GM12878 (cell line): ENCODE results near the gene PDZRN3. TPM values are rescaled to one million over a fixed set of nuclear protein-coding genes. Genes with fewer than 3 reads are reported as not detected.
A peak's percentile ranks its signal among the peaks of the same experiment; 100 is the strongest.

Experiments
- ATAC-seq: fragments of 200-7000 bp; cut with Tn5 transposase; 3 replicates; pipeline ENCODE4 v1.9.1; 2020; ENCODE audit warnings: mild to moderate bottlenecking, moderate library complexity
- BruUV-seq: library from RNA; stranded (reverse); fragments of 400-500 nt; replicated peaks from 2 replicates; lab custom pipeline; 2021; lab: Mats Ljungman, UMichigan
- CTCF ChIA-PET: fragments of 300-600 bp; sonication (Branson Sonifier 250); formaldehyde crosslinking; extraction: SDS; loops from one replicate; lab custom pipeline; 2021; ENCODE audit warnings: inconsistent platforms; lab: Yijun Ruan, JAX
- POLR2A ChIA-PET: fragments of 350-600 bp; formaldehyde crosslinking; extraction: SDS; loops from one replicate; lab custom pipeline; 2021; ENCODE audit warnings: inconsistent platforms; lab: Charles Lee
- RAD21 ChIA-PET: fragments of 300-600 bp; sonication (Branson Sonifier 250); formaldehyde crosslinking; loops from one replicate; lab custom pipeline; 2023; ENCODE audit warnings: antibody characterized with exemption; ENCODE audit not compliant: unreplicated experiment; lab: Charles Lee
- SMC1A ChIA-PET: fragments of 300-600 bp; sonication (Branson Sonifier 250); formaldehyde crosslinking; loops from one replicate; lab custom pipeline; 2023; ENCODE audit not compliant: unreplicated experiment, uncharacterized antibody; lab: Charles Lee
- DNase-seq: peaks from one replicate; pipeline ENCODE4 v3.0.0-alpha.2; 2011; ENCODE audit warnings: low read depth, low spot score
- FAIRE-seq: peaks from 3 replicates; lab custom pipeline; 2011; peaks lifted over from hg19 to GRCh38; lab: Jason Lieb, UNC
- H2AFZ ChIP-seq: 2 replicates; pipeline ENCODE4 v1.6.0; 2011; ENCODE audit warnings: low read depth, low read length, control low read depth; ENCODE audit not compliant: control insufficient read depth
- H3K27ac ChIP-seq: 2 replicates; pipeline ENCODE4 v1.5.1; 2011; ENCODE audit warnings: control low read depth; ENCODE audit not compliant: control insufficient read depth, insufficient read depth
- H3K27me3 ChIP-seq, 2 experiments: replicated peaks in 1 of 2; 2 replicates each; pipeline versions ENCODE4 v1.6.0 to v1.6.1; 2011; ENCODE audit warnings: low read length in 1 of 2; ENCODE audit not compliant: control insufficient read depth in 2 of 2, insufficient read depth in 2 of 2
- H3K36me3 ChIP-seq, 2 experiments: 2 replicates each; pipeline ENCODE4 v1.5.1; 2011; ENCODE audit warnings: low read length in 1 of 2; ENCODE audit not compliant: control insufficient read depth in 2 of 2, insufficient read depth in 2 of 2
- H3K4me1 ChIP-seq: 2 replicates; pipeline ENCODE4 v1.6.1; 2011; ENCODE audit warnings: mild to moderate bottlenecking, low read length, moderate library complexity, mixed read lengths; ENCODE audit not compliant: control insufficient read depth, insufficient read depth
- H3K4me2 ChIP-seq: 2 replicates; pipeline ENCODE4 v1.6.0; 2011; ENCODE audit warnings: control low read depth; ENCODE audit not compliant: control insufficient read depth, insufficient read depth
- H3K4me3 ChIP-seq: fragments of 200-600 bp; sonication (generic); 2 replicates; pipeline ENCODE4 v1.5.1; 2016
- H3K79me2 ChIP-seq: 2 replicates; pipeline ENCODE4 v1.6.0; 2011; ENCODE audit warnings: low read length; ENCODE audit not compliant: control insufficient read depth, insufficient read depth
- H3K9ac ChIP-seq: 2 replicates; pipeline ENCODE4 v1.8.0; 2011; ENCODE audit warnings: low read length, control low read depth, mixed read lengths; ENCODE audit not compliant: control insufficient read depth, insufficient read depth
- H3K9me3 ChIP-seq: replicated peaks from 3 replicates; pipeline ENCODE4 v1.5.1; 2011; ENCODE audit warnings: mild to moderate bottlenecking, low read length; ENCODE audit not compliant: control insufficient read depth, insufficient read depth
- H4K20me1 ChIP-seq: 2 replicates; pipeline ENCODE4 v1.6.0; 2011; ENCODE audit not compliant: control insufficient read depth, insufficient read depth
- SUPT20H ChIP-seq: IDR thresholded peaks from 2 replicates; pipeline ENCODE4 v1.6.1; 2011; ENCODE audit warnings: low read depth, mild to moderate bottlenecking, low read length, moderate library complexity, borderline replicate concordance; ENCODE audit not compliant: control insufficient read depth
- WGBS: methylation state at CpG from one replicate; pipeline ENCODE4 v1.1.6; 2016; ENCODE audit warnings: low lambda C conversion rate; ENCODE audit not compliant: insufficient replicate concordance, insufficient coverage; ENCODE audit errors: missing lambda C conversion rate; 5-methylcytosine and 5-hydroxymethylcytosine counted together
- in situ Hi-C: fragments of 300-500 bp; cut with MboI; formaldehyde crosslinking; loops from 9 replicates; pipeline ENCODE4 v1.14.3; 2018; ENCODE audit warnings: mixed read lengths
- intact Hi-C: fragments of 100-400 bp; cut with micrococcal nuclease; formaldehyde crosslinking; loops from one replicate; pipeline ENCODE4 v1.14.2; 2022; ENCODE audit not compliant: unreplicated experiment
- polyA plus RNA-seq, 11 experiments: library from polyadenylated mRNA; depleted of rRNA in 4 of 11; unstranded in 6 of 11; stranded (reverse) in 5 of 11; fragments of >200 nt; fragmentation: Nextera tagmentation in 4 of 11; fragmentation: Illumina TruSeq in 1 of 11; extraction: Ambion mirVana in 4 of 11; extraction: Trizol in 1 of 11; gene quantifications; 1 replicate in 1 of 11; 2 replicates in 10 of 11; pipeline versions ENCODE4 v1.2.1 to v1.2.3, GENCODE V29; 2011 to 2016; ENCODE audit warnings: inconsistent platforms in 2 of 11, missing spikeins in 2 of 11, low read depth in 1 of 11
- total RNA-seq, 4 experiments: library from RNA; depleted of rRNA in 3 of 4; stranded (reverse); fragments of >200 nt in 3 of 4; fragmentation: Illumina TruSeq in 1 of 4; extraction: Trizol in 1 of 4; gene quantifications; 2 replicates each; pipeline versions ENCODE4 v1.2.1 to v1.2.3, GENCODE V29; 2013 to 2021
- TF ChIP-seq, protein P1 (sequence below): fragments of 450-650 bp; formaldehyde crosslinking; IDR thresholded peaks from 2 replicates; pipeline ENCODE4 v1.4.0; 2020; ENCODE audit warnings: mild to moderate bottlenecking, moderate library complexity
- TF ChIP-seq, protein P2 (sequence below): IDR thresholded peaks from 2 replicates; pipeline ENCODE4 v1.6.1; 2011; ENCODE audit warnings: borderline replicate concordance, low read depth, mild to moderate bottlenecking, moderate library complexity, low read length; ENCODE audit not compliant: insufficient read depth, poor library complexity, severe bottlenecking

The PDZRN3 gene
- total and polyA plus RNA-seq, 10 of the 15 experiments (the other 5 are each of a cell fraction or from before 2014, with no cell fraction given): 0.07 to 0.37 (median 0.12) TPM; not detected in 6

DNA sequence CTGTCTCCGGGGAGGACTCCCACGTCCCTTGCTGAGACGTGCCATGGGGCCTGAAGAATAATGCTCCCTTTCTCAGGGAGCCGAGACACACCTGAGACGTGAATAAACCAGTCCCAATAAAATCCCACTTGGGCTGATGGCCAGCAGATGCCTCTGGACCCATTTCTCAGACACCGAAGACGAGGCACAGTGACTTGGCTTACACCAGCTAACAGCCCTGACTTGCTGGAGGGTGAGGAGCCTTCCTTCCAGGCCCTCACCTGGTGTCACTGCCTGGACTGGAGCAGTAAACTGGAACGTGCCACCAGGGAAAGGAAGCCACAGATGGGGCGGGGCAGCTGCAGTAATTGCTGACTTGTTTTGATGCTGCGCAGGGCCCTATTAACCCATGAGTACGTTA lies 189.7 kb downstream of the PDZRN3 start (continued):
- TF ChIP-seq, protein P1, sequence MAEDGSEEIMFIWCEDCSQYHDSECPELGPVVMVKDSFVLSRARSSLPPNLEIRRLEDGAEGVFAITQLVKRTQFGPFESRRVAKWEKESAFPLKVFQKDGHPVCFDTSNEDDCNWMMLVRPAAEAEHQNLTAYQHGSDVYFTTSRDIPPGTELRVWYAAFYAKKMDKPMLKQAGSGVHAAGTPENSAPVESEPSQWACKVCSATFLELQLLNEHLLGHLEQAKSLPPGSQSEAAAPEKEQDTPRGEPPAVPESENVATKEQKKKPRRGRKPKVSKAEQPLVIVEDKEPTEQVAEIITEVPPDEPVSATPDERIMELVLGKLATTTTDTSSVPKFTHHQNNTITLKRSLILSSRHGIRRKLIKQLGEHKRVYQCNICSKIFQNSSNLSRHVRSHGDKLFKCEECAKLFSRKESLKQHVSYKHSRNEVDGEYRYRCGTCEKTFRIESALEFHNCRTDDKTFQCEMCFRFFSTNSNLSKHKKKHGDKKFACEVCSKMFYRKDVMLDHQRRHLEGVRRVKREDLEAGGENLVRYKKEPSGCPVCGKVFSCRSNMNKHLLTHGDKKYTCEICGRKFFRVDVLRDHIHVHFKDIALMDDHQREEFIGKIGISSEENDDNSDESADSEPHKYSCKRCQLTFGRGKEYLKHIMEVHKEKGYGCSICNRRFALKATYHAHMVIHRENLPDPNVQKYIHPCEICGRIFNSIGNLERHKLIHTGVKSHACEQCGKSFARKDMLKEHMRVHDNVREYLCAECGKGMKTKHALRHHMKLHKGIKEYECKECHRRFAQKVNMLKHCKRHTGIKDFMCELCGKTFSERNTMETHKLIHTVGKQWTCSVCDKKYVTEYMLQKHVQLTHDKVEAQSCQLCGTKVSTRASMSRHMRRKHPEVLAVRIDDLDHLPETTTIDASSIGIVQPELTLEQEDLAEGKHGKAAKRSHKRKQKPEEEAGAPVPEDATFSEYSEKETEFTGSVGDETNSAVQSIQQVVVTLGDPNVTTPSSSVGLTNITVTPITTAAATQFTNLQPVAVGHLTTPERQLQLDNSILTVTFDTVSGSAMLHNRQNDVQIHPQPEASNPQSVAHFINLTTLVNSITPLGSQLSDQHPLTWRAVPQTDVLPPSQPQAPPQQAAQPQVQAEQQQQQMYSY (CRISPR knock-in tag): no peak

DNA sequence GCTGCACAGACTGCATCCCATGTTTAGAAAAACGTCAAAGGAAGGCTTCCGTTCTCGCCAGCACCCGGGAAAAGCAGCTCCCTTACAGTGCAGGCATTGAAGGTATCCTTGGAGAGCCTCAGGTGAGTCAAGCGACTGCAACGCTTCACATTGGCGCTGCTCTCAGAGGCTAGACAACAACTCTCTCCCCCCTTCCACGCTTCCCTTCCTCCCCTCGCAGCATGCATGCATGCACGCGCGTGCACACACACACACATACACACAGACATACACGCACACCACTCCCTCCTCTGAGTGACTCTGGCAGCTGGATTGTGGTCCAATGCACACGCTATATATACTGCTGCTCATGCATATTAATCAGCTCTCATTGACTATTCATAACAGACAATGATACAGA lies 191.1 kb downstream of the PDZRN3 start:
- RAD21 ChIA-PET: no interaction called here
- CTCF ChIA-PET: interaction anchor here (1.6 to 3.0 kb wide), 3 partner anchors 11 to 332 kb away, joined by 5 to 16 read pairs (median 10); no protein-coding TSS in a partner anchor
- ATAC-seq (no peak), FAIRE-seq (no peak), DNase-seq (no peak)
- intact Hi-C loops: no loop called here
- POLR2A ChIA-PET: no interaction called here
- Histone ChIP-seq H3K4me2 (no peak overlapping the region), H3K36me3 (no peaks in the 10 kb centered on the region), H3K9ac (no peak overlapping the region), H3K27me3 (no peaks in the 10 kb centered on the region), H3K9me3 (no peaks in the 10 kb centered on the region), H3K4me1 (no peaks in the 10 kb centered on the region), H3K27ac (no peak overlapping the region), H4K20me1 (no peaks in the 10 kb centered on the region), H3K79me2 (no peaks in the 10 kb centered on the region), H3K4me3 (no peak overlapping the region), H2AFZ (no peak overlapping the region)
- WGBS: 70% methylated on average over 14 of the region's 14 CpGs
- in situ Hi-C loops: no loop called here
- BruUV-seq: no TSS peak
- SMC1A ChIA-PET: interaction anchor here (0.6 to 1.7 kb wide), 4 partner anchors 14 to 593 kb away, joined by 3 to 6 read pairs (median 4); no protein-coding TSS in a partner anchor
- TF ChIP-seq SUPT20H: no peak
- TF ChIP-seq, protein P2, sequence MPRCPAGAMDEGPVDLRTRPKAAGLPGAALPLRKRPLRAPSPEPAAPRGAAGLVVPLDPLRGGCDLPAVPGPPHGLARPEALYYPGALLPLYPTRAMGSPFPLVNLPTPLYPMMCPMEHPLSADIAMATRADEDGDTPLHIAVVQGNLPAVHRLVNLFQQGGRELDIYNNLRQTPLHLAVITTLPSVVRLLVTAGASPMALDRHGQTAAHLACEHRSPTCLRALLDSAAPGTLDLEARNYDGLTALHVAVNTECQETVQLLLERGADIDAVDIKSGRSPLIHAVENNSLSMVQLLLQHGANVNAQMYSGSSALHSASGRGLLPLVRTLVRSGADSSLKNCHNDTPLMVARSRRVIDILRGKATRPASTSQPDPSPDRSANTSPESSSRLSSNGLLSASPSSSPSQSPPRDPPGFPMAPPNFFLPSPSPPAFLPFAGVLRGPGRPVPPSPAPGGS: peak; percentile 24
